Kidney capillary endothelial cell (primary cell): ENCODE measurements around the gene DGKG.

ENCODE experiments used
- DNase-seq: peaks from one replicate; pipeline ENCODE4 v3.0.0-alpha.2; 2018; ENCODE audit warnings: low spot score

The DGKG gene

DNA sequence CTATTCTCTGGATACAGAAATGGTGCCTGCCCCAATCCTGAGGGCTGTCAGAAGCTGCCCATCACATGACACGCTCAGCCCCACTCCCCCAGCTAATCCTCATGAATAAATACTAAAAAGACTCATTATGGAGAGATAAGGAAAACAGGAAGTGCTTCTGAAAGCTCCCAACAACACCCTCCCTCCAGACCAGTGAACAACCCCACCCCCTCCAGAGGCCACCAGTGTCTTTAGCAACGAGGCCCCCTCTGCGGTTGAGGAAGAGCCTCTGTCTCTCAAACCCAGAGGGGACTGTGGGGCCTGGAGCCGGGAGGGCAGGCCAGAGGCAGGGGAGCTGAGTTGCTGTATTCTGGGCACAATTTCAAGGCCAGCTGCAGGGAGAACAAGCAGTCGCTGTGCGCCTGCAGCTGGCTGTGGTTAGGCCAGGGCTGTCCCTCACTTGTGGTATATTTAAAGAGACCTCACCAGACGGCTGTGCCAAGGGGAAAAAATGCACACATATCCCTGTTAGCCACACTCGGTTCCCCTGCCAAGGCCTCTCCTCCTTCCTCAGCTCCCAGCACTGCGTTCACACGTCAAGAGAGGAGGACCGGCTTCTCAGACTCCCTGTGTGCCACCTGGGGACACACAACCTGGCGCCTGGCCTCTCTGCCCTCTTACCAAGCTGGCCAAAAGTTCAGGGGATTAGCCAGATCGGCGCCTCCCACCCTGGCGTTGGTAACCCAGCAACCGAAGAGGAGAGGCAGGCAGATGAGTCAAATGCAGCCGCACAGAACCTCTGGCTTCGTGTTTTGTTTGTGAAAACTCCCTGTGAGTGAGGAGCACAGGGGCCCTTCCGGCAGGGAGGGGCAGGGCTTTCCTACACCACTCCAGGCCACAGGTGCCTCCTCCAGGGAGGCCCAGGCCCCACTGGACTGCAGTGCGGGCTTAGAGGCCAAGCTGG, 152.0 kb downstream of the DGKG start:
- no peak for DNase-seq

DNA sequence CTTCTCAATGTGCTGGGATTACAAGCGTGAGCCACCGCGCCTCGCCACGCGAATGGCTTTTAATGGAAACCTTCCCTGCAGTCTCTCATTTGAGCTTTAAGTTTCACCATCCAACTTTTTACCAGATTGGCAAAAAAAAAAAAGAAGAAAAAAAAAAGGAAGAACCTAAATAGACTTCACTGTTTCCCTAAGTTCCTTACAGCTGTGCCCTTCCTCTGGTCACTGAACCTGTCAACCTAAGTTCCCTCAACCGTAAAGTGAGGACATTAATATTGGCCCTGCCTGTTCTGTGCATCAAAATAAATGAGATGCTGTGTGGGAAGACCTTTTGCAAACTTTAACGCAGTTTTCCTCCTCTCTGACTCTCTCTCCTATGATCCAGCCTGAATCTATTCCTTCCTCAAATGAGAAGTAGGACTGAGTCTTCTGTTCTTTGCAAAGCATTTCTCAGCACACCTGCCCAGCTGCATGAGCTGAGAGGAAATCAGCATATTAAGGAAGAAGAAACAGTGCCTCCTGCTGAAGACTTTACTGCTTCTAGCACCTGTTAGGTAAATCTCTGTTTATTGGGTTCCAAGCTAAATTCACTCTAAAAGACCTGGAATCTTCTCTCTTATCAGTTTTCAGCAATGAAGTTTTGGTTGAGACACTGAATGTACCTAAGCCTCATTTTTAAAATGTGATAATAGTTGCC, 153.6 kb downstream of the DGKG start:
- no peak for DNase-seq

DNA sequence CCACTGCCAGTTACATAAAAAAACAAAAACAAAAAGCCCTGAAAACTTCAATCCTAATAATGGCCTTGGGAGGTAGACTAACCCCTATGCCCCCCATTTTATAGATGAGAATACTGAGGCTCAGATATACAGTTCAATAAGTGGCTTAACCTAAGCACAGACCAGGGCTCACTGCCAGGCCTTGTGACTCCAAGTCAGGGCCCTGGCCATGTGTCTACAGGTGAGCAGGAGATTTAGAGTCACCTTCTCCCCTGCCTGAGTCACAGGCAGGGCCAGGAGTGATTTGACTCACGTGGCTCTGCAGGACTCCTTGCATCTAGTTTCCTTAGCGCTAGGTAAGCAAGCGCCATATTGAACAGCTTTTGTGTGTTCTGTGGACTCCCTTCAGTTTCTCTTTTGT, 154.5 kb downstream of the DGKG start:
- no peak for DNase-seq

DNA sequence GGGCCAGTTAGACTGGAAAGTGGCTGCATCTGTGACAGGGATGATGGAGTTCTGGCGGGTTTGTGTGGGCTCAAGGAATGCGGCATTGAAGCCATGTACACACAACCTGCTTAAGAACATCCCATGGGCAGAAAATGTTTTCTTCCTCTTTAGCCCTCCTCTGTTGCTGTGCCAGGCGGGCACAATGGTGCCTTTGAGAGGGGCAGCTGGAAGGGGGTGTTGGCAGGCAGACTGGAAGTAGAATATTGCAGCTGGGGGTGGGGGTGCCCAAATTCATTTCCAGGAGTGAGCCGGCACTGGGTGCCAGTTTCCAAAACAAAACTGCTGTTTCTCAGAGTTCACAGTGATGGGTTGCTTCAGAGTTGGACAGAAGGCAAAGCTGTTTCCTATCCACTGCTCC, 161.3 kb downstream of the DGKG start:
- no peak for DNase-seq

DNA sequence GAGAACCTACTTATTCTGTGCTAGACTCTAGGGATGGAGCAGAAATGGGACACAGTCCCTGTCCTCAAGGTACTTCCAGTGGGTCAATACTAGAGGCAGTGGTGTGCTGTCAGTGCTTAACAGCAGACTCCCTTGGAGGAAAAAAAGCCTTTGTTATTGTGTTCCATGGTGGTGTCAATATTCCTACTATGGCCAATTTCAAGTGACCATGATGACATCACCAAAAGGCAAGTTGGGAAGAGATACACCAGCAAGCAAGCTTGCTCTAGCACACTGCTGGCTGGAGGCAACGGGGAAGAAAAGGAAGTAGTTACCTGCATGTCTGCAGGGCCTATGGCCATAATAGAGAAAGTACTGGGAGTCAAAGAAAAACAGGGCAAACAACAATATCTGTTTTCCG, 163.6 kb downstream of the DGKG start:
- DNase-seq: no peak

DNA sequence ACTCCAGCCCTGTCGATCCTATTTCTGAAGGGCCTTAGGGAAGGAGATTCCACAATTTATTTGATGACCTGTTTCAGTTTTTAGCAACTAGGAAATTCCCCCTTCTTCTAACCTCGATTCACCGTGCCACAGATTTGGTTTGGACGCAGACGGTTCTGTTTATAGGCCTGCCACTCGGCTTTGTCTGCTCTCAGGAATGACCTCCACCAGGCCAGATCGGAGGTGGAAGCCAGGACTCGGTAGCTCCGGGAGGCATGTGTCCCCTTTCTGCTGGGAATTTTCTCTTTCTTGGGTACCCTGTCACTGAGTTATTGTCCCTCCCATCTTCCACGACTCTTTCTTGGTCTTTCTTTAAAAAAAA, 167.6 kb downstream of the DGKG start:
- DNase-seq: no peak

DNA sequence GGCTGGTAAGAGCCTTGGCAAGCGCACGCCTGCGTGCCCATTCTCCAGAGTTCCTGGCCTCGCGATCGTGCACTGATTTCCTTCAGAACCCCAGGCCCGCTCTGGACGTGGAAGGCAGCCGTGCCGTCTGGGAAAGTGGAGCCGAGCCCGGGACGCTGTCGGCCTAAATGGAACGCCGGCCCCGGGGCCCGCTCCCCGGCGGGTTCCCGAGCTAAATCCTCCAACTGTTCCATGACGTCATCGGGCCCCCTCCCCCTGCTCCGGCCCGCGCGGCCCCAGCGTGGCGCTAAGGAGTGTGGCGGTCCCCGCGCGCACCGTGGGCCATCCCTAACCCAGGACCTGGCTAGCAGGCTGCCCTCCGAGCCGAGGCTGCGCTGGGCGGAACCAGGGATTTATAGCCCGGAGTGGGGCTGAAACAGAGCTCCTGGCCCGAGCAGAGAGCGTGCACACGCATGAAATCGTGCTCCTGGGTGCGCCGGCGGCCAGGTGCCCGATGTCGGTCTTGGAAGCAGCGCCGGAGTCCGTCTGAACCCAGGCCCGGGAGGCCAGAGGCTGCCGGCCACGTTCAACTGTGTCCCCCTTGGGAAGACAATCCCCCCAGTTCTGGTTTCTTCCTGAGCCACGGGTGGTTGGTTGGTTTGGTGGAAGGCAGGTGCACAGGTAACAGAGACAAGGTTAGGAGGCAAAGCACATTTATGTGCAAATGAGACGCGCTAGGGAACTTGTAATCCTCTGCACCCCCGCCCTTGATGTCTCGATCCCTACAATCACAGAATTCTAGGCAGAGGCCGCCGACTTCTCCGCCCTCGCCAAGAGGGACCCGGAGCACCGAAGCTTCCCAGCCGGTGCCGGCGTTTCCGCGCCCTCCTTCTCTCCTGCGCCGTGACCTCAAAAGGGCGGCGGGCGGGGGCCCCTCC, 168.2 kb downstream of the DGKG start:
- DNase-seq: no peak

DNA sequence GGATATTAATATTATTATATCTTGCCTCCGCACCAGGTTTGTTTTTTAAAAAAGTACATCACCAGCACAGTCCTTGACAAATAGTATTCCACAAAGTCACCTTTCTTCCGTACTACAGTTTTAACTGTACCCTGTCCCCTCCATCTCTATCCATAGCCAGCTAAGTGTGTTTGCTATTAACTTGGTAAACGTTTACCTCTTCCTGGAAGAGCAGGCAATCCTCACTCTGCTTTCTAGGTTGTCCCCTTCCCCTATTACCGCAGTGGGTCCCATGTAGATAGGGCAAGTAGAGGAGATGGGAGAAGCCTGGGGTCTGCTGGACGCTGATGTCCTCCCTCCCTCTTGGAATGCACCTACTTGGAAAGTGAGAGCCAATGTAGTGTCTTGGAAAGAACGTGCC, 169.2 kb downstream of the DGKG start:
- no peak for DNase-seq

DNA sequence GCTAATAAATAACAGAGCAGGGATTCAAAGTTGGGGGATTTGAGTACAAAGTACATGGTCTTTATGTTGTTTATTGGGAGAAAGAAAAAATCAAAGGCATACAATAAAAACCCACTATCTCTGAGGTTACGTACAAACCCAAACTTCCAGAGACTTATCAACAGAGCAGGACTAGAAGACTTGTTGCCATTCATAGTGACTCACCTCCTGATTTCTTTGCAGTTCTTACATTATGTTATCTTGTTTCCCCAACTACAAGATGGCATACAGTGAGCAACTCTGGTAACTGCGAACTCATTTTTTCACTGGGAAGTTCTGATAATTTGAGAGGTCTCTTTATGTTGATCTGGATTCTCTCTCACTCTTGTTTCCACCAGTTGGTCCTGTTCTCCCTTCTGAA, 172.5 kb downstream of the DGKG start:
- DNase-seq: no peak

DNA sequence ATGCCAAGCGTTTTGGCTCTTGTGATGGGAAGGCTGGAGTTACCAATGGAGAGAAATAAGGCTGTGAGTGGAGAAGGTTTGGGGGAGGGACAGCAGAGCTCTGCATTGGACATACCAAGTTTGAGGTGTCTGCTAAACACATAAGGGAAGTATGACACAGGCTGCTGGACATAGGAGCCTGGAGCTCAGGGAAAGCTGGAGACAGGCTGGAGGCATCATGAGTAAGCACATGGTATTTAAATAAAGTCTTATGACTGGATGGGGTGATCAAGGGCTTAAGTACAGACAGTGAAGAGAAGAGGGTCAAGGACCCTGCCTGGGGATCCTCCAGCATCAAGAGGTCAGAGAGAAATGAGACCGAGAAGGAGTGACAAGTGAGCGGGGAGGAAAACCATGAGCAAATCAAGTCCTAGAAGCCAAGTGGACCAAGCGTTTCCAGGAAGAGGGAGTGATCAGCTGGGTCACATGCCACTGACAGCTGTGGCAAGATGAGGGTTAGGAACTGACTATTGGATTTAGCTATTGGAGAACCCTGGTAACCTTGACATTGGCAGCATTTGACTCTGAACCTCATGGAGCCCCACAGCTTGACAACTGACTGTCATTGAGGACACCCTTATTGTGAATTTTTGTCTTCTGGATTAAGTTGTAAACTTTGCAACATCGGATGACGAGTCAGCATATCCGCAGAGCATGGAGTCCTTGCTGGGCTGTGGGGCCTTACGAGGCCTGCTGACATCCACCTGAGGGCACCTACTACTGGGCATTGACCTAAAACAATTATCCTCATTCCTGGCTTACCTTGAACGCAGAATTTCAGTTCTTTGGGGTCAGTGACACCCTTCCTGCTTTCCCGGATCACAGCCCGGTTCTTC, 174.4 kb downstream of the DGKG start:
- DNase-seq: no peak

DNA sequence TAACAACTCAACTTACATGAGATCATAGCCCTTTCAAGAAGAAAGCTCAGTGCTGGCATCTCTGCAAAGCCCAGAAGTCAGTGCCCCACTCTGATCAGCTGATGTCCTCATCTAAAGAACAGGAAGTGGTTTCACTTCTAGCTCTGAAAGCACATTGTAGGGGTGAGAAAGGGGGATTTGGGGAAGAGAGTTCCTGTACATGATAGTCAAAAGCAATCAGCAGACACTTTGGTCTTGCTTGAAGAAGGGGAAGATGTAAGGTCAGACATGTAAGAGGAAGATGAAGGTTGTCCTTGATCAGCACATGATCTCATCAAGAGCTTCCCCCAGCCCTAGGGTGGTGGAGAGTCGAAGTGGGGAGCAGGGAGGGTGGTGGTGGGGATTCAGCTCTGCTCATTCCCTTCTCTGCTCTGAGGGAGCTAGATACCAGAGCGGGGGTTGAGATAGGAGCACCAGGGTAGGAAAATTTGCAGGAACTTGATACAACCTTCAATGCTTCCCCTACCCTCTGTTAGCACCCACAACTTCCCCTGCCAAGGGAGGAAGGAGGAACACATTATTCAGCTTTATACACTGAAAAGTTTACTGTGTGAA, 176.7 kb downstream of the DGKG start:
- DNase-seq: no peak

DNA sequence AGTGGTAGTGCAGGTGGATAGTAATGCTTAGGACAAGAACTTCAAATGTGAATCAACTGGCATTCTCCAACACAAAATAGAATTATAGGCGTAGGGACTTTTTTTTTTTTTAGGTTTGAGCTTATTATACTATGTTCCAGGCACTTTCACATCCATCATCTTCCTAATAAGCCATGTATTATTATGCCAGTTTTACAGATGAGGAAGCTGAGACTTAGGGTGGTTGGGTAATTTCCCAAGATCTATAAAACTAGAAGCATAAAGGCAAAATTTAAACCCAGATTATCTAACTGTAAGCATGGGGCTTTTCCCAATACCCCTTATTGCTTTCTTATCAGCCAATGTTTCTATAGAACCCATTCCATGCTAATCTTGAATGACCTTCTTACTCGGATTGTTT, 178.0 kb downstream of the DGKG start:
- DNase-seq: no peak

DNA sequence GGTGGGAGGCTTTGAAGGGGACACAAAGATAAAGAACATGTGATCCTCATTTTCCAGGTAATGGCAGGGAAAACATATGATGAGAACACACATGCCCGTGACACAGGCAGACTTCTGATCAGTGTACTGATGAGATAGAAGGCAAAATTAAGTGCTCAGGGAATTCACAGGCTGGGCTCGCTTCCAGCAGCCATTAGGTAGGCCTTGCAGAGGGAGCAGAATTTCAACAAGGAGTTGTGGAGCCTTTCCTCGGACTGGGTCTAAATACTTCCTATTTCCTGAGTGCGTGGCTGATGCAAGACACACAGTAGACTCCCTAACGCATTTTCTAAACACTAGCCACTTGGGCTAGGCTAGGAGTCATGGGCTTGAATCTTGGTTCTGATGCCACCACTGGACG, 179.2 kb downstream of the DGKG start:
- no peak for DNase-seq

DNA sequence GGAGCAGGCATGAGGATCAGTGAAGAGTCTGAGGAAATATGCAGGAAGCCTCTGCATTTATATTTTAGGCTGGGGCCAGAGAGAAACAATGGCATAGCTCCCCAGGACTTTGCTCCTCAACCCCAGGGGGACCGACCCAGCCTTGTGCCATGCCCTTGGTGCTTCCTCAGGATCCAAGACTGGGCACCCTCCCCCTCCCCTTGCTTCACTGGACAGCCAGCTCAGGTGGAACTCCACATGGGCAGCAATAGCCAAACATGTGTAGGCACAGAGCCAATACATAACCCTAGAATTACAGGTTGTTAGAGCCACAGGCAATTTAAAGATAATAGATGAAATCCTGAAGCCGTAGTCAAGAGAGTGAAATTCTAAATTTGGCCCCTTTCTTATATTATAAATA, 180.1 kb downstream of the DGKG start:
- DNase-seq: no peak

DNA sequence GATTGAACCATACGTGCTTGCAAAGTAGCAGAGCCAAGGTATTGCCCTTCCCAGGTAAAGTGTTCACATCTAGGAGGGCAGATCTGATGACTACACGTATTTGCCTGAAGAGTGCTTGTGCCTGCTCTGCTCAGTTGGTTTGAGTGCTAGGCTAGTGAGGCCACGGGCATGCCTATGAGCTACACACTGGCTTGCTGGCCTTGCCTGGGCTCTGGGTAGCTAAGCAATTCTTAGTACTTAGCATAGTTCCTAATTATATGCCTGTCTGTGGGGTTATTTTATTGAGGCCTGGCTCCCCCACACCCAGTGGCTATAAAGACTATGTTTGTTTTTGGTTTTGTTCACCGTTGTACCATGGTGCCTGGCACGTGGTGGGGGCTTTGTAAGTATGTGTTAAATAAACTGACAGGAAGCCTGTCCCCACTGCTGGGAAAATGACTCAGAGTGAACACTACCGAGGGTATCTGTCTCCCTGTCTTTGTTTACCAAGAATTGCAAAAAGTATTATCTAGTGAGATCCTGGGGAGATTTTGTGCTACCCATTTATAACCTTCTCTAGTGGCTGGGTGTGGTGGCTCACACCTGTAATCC, 181.0 kb downstream of the DGKG start:
- no peak for DNase-seq

DNA sequence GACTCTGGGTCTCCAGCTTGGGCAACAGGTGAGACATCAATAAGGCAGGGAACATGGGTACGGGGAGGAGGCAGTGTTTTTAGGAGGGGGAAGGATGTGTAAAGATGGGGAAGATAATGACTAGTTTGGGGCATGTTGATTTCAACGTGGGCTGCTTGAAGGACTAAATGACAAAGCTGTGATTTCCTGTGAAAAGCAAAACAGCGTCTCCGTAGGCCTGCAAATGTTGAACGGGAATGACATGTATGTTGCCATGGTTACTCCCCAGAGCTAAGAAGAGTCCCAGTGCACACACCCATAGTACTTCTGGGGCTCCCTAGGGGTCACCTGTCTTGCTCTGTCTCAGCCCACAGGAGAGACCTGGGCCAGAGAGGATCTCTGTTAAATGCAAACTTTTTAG, 181.9 kb downstream of the DGKG start:
- DNase-seq: no peak

DNA sequence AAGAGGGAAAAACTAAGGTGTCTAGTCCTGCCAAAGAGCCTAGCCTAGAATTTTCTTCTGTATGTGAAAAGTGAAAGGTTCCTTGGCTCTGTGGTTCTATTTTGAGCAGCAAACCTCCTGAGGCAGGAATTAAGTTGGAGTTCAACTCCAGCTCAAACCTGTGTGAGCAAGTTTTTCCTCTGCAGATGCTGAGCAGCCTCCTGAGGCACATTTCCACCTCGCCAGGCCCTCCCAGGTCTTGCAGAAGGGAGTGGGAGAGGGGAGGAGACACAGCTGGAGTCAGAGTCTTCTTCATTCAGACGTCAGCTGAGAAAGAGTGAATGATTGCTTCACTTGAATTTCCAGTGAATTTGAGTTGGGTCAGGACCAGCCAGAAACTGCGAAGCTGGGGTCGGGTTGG, 183.6 kb downstream of the DGKG start:
- no peak for DNase-seq

DNA sequence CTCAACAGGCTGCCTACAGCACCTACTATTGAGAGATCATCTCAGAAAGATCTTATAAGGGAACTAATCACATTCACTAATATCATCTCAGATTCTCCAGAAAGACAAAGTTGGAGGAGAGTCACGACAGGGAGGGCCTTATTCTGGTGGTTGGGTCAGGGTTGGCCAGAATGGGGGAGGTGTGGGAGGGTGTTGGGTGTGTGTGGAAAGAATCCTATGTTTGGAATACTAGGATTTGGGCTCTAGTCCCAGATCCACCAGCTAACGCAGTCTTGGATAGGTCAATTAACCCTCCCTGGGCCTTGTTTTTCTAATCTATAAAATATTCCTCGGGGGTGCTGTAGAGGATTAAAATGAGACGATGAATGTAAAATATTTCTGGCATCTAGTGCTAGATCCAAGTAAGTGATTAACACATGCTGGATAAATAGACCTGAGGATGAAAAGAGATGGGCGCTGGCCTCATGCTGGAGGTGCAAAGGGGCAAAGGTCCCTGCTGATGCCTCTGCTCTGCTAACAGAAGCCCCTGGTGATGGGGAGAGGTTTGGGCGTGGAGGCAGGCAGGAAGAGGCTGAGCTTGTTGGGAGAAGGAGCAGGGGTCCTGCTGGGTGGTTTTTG, 185.6 kb downstream of the DGKG start:
- no peak for DNase-seq

DNA sequence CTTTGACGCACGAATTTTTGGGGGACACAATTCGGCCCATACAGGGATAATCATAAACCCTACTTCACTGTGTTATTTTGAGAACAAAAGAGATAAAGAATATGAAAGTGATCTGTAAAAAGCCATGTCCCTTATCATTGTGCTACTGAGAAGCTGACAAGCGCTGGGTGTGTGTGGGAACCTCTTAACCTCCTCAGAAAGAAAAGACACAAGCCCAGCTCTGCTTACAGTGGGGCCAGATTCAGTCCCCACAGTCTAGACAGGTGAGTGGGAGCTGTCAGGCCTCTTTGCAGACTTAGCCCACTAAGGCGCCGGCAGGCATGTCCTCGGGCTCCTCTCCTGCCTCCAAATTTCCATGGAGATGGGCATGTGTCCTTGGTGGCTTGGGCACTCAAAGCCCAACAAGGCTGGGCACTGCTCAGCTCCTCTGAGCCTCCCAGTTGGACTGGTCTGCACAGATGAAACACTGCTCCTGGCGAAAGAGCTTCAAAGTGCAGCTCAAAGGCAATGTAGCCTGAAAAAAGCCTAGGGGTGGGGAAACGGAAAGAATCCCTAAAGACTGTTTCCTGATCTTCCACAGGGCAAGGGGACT, 188.7 kb downstream of the DGKG start:
- no peak for DNase-seq

DNA sequence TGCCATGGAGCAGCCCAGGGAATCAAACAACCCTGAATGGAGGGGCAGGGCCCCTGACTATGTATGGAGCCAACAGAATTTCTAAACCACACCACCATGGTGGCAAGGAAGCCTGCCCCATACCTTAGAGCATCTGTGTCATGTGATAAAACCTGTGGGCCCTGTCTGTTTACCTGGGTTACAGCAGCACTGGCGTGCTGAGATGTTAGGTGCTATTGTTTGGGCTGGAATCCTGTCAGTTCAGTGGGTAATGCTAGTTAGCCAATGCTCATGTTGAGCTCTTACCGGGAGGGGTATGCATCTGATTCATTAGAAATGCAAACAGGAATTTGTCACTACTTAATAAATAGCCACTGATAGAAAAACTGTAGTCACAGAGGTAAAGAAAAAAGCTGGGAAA, 189.7 kb downstream of the DGKG start:
- DNase-seq: no peak
